PC-3 (cell line): Measurements from ENCODE around the gene MCU. TPM values are rescaled to one million over a fixed set of nuclear protein-coding genes. Genes with fewer than 3 reads are reported as not detected.

Source experiments
- ATAC-seq: fragments of 200-7000 bp; cut with Tn5 transposase; 2 replicates; pipeline ENCODE4 v1.9.1; 2020; ENCODE audit warnings: mild to moderate bottlenecking, moderate library complexity
- BruUV-seq: library from RNA; stranded (reverse); fragments of 400-500 nt; replicated peaks from 2 replicates; lab custom pipeline; 2021; lab: Mats Ljungman, UMichigan
- CTCF ChIA-PET: fragments of 300-600 bp; sonication (Branson Sonifier 250); formaldehyde crosslinking; loops from one replicate; lab custom pipeline; 2022; ENCODE audit warnings: antibody characterized with exemption; lab: Charles Lee
- POLR2A ChIA-PET: fragments of 300-600 bp; sonication (Branson Sonifier 250); formaldehyde crosslinking; loops from one replicate; lab custom pipeline; 2022; ENCODE audit warnings: antibody characterized with exemption; ENCODE audit not compliant: unreplicated experiment; lab: Charles Lee
- DNase-seq: peaks from one replicate; pipeline ENCODE4 v3.0.0-alpha.2; 2015
- H2AFZ ChIP-seq: fragments of 300-600 bp; sonication (generic); 2 replicates; pipeline ENCODE4 v1.6.0; 2016; ENCODE audit warnings: antibody characterized with exemption, low read length
- H3F3A ChIP-seq: fragments of 300-600 bp; sonication (generic); one replicate; pipeline ENCODE4 v1.6.0; 2017; ENCODE audit warnings: antibody characterized with exemption, low read length, control low read depth, mild to moderate bottlenecking; ENCODE audit not compliant: unreplicated experiment
- H3K27ac ChIP-seq: fragments of 300-600 bp; sonication (generic); 2 replicates; pipeline ENCODE4 v1.5.1; 2016; ENCODE audit warnings: mild to moderate bottlenecking, low read length
- H3K27me3 ChIP-seq: fragments of 300-600 bp; sonication (generic); 2 replicates; pipeline ENCODE4 v1.6.1; 2016; ENCODE audit warnings: low read length, mixed read lengths
- H3K36me3 ChIP-seq: fragments of 300-600 bp; sonication (generic); 2 replicates; pipeline ENCODE4 v1.6.1; 2016; ENCODE audit warnings: low read depth, mixed run types, low read length, mixed read lengths
- H3K4me1 ChIP-seq: fragments of 300-600 bp; sonication (generic); 2 replicates; pipeline ENCODE4 v1.5.1; 2016; ENCODE audit warnings: low read length; ENCODE audit not compliant: insufficient read depth
- H3K4me2 ChIP-seq: fragments of 300-600 bp; sonication (generic); 2 replicates; pipeline ENCODE4 v1.6.0; 2016; ENCODE audit warnings: low read length
- H3K4me3 ChIP-seq: fragments of 300-600 bp; sonication (generic); 2 replicates; pipeline ENCODE4 v1.5.1; 2016; ENCODE audit warnings: mild to moderate bottlenecking, low read length, mixed read lengths
- H3K79me2 ChIP-seq: fragments of 300-600 bp; sonication (generic); 2 replicates; pipeline ENCODE4 v1.6.1; 2017; ENCODE audit warnings: low read length, mixed read lengths
- H3K9ac ChIP-seq: fragments of 300-600 bp; sonication (generic); 2 replicates; pipeline ENCODE4 v1.6.0; 2016; ENCODE audit warnings: mild to moderate bottlenecking, low read length
- H3K9me2 ChIP-seq: fragments of 300-600 bp; sonication (generic); replicated peaks from 2 replicates; pipeline ENCODE4 v1.6.1; 2016; ENCODE audit warnings: mixed run types, low read length, mixed read lengths
- H3K9me3 ChIP-seq: fragments of 300-600 bp; sonication (generic); 2 replicates; pipeline ENCODE4 v1.6.1; 2016; ENCODE audit warnings: low read length, mixed read lengths
- H4K20me1 ChIP-seq: fragments of 300-600 bp; sonication (generic); 2 replicates; pipeline ENCODE4 v1.6.1; 2016; ENCODE audit warnings: low read length, mixed read lengths
- CTCF ChIP-seq: fragments of 300-600 bp; sonication (generic); conservative IDR thresholded peaks from 2 replicates; pipeline ENCODE4 v1.5.1; 2017; ENCODE audit warnings: antibody characterized with exemption, low read depth, mild to moderate bottlenecking, low read length
- EZH2 ChIP-seq: fragments of 300-600 bp; sonication (generic); IDR thresholded peaks from one replicate; pipeline ENCODE4 v1.6.1; 2017; ENCODE audit warnings: antibody characterized with exemption, mild to moderate bottlenecking, low read length; ENCODE audit not compliant: unreplicated experiment
- EZH2phosphoT487 ChIP-seq: fragments of 300-600 bp; sonication (generic); IDR thresholded peaks from 2 replicates; pipeline ENCODE4 v1.6.1; 2018; ENCODE audit warnings: mild to moderate bottlenecking, antibody characterized with exemption, low read length, borderline replicate concordance
- intact Hi-C: fragments of 100-400 bp; cut with micrococcal nuclease; formaldehyde crosslinking; loops from 2 replicates; pipeline ENCODE4 v1.9.0; 2023
- total RNA-seq: library from RNA; depleted of rRNA; stranded (reverse); fragments of >200 nt; gene quantifications from 2 replicates; pipeline ENCODE4 v1.2.3, GENCODE V29; 2014

Gene MCU
- total RNA-seq, 1 experiment from 2014 or later = 21.5 TPM

- no peak overlapping the region for H3K4me3 ChIP-seq
- POLR2A ChIA-PET = no interaction called here
- no peak overlapping the region for H3K4me2 ChIP-seq
- peaks cover 35% of the 10 kb centered on the region for H3K27me3 ChIP-seq
- intact Hi-C loops = no loop called here
- BruUV-seq = no TSS peak
- no peak overlapping the region for H3K27ac ChIP-seq
- no peak for TF ChIP-seq CTCF
- no peak for TF ChIP-seq EZH2phosphoT487
- no peak for TF ChIP-seq EZH2
- no peak overlapping the region for H3K9ac ChIP-seq
- H3F3A ChIP-seq = no peaks in the 10 kb centered on the region
- DNase-seq (peak; percentile 55), ATAC-seq (peak; percentile 20; the same call in 1 of the 2 replicates)
- H3K36me3 ChIP-seq = no peaks in the 10 kb centered on the region
- H3K4me1 ChIP-seq = peaks cover 33% of the 10 kb centered on the region
- H4K20me1 ChIP-seq = no peaks in the 10 kb centered on the region
- CTCF ChIA-PET = no interaction called here
- no peaks in the 10 kb centered on the region for H3K79me2 ChIP-seq
- H2AFZ ChIP-seq = no peak overlapping the region
- no peaks in the 10 kb centered on the region for H3K9me2 ChIP-seq
- H3K9me3 ChIP-seq = no peaks in the 10 kb centered on the region
Observed at GRCh38 chr10:72783410-72783833, 91.5 kb downstream of the MCU start.

DNA sequence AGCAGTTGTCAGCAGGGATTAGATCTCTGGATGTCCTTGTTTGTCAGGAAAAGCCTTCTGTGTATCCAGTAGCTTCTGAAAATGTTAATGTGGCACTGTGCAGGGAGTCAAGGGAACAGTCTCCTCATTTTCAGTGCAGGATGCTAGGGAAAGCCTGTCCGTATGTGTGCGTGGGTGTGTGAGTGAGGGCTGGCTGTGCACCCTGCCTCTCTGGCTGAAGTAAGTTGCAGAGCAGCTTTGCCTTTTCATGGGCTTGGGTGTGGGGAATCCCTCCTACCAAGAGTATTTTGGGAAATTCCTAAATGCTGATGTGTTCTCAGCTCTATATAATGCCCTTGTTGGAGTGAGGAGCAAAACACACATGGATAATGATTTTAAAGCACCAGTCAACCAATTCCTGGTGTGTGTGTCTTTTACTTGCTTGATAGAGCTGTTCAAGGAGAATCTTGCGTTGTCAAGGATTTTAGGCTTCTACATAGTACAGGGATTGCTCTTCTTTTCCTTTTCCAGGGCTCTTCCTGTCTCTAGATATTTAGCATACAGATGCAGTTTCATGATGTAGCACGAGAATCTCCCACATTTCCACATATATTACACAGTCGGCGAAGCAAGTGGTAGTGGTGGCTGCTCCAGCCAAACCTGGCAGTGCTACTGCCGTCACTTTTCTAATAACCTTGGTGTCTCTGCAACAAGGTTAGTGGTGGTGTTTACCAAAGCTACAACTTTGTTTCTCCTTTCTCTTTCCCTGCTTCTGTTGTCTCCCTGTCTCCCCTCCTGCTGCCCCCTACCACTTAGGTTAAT, 92.8 kb downstream of the MCU start:
- peak; percentile 98 for DNase-seq
- intact Hi-C loops = no loop called here
- H3K27me3 ChIP-seq = peaks cover 31% of the 10 kb centered on the region
- peak; percentile 83 for ATAC-seq
- no peak overlapping the region for H3K4me3 ChIP-seq
- H3K9me2 ChIP-seq = no peaks in the 10 kb centered on the region
- H3K36me3 ChIP-seq = no peaks in the 10 kb centered on the region
- peak overlapping the region; percentile 5; the same call in 1 of the 2 replicates for H2AFZ ChIP-seq
- no peaks in the 10 kb centered on the region for H3K79me2 ChIP-seq
- no peak for TF ChIP-seq EZH2phosphoT487
- no peak for TF ChIP-seq EZH2
- no peak for TF ChIP-seq CTCF
- H3F3A ChIP-seq = no peaks in the 10 kb centered on the region
- ChIA-PET CTCF (no interaction called here), POLR2A (no interaction called here)
- no peak overlapping the region for H3K9ac ChIP-seq
- BruUV-seq = no TSS peak
- H3K4me1 ChIP-seq = peaks cover 36% of the 10 kb centered on the region
- no peak overlapping the region for H3K27ac ChIP-seq
- H4K20me1 ChIP-seq = no peaks in the 10 kb centered on the region
- peak overlapping the region; percentile 29 for H3K4me2 ChIP-seq
- no peaks in the 10 kb centered on the region for H3K9me3 ChIP-seq

DNA sequence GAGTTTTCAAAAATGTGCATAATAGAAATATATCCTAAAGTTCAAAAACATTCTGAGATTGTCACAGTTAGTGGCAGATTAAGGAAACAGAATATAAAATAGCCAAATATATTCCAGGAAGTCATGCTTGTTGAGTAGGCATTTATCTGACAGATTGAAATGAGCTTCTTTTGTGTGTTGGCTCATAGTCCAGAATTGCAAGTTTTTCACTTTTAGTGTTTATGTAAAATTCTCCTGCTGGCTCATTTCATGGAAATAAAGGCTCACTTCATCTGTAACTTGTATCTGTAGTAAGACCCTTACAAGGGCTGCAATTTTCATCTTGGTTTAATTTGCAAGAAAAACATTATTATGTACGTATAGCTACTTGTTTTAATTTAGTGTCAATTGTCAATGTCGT, 93.5 kb downstream of the MCU start:
- H3K4me1 ChIP-seq = peaks cover 42% of the 10 kb centered on the region

More for the DNA sequence above, 93.5 kb downstream of the MCU start:
- H3K79me2 ChIP-seq = no peaks in the 10 kb centered on the region
- TF ChIP-seq EZH2phosphoT487 (no peak), EZH2 (no peak), CTCF (no peak)
- no peaks in the 10 kb centered on the region for H3F3A ChIP-seq
- DNase-seq = no peak
- no peak overlapping the region for H3K4me3 ChIP-seq
- H3K27ac ChIP-seq = no peak overlapping the region
- intact Hi-C loops = no loop called here
- no TSS peak for BruUV-seq
- CTCF ChIA-PET = interaction anchor here (0.6 kb wide), 1 partner anchor 27 kb away, joined by 3 read pairs; no protein-coding TSS in a partner anchor
- H3K27me3 ChIP-seq = peaks cover 27% of the 10 kb centered on the region
- H2AFZ ChIP-seq = no peak overlapping the region
- ATAC-seq = no peak
- H3K36me3 ChIP-seq = no peaks in the 10 kb centered on the region
- H4K20me1 ChIP-seq = no peaks in the 10 kb centered on the region
- H3K9me2 ChIP-seq = no peaks in the 10 kb centered on the region
- POLR2A ChIA-PET = no interaction called here
- no peak overlapping the region for H3K9ac ChIP-seq
- H3K4me2 ChIP-seq = 0 out of 2 replicates have a peak overlapping the region, but pooled peaks have one; percentile 29
- no peaks in the 10 kb centered on the region for H3K9me3 ChIP-seq
